Transverse colon (tissue), 4 donors: Measurements from ENCODE around the gene SASS6. TPM values are rescaled to one million over a fixed set of nuclear protein-coding genes. Genes with fewer than 3 reads are reported as not detected.

ENCODE experiments used
- DNase-seq: peaks from one replicate; pipeline ENCODE4 v3.0.0-alpha.2; 2019
- H3K27ac ChIP-seq, 4 donors: fragments of 200-600 bp; sonication (generic); 2 replicates each; pipeline ENCODE4 v1.5.1; 2016 to 2018; ENCODE audit warnings: inconsistent platforms in 4 of 4
- H3K27me3 ChIP-seq: fragments of 200-600 bp; sonication (generic); 2 replicates; pipeline ENCODE4 v1.5.1; 2017; ENCODE audit warnings: inconsistent platforms
- H3K36me3 ChIP-seq, 4 donors: fragments of 200-600 bp; sonication (generic); 2 replicates each; pipeline ENCODE4 v1.5.1; 2017 to 2019; ENCODE audit warnings: inconsistent platforms in 4 of 4
- H3K4me1 ChIP-seq, 4 donors: fragments of 200-600 bp; sonication (generic); 2 replicates each; pipeline ENCODE4 v1.5.1; 2017 to 2020; ENCODE audit warnings: inconsistent platforms in 4 of 4
- H3K4me3 ChIP-seq, 4 donors: fragments of 200-600 bp; sonication (generic); 1 replicate in 1 of 4; 2 replicates in 3 of 4; pipeline versions ENCODE4 v1.5.1 to v1.6.1; 2017 to 2019; ENCODE audit warnings: inconsistent platforms in 4 of 4
- H3K9me3 ChIP-seq, 2 donors: fragments of 200-600 bp; sonication (generic); 2 replicates each; pipeline ENCODE4 v1.5.1; 2017 to 2019; ENCODE audit warnings: inconsistent platforms in 2 of 2
- CTCF ChIP-seq, 5 experiments: fragments of 200-600 bp in 3 of 5; fragments of 450-650 bp in 2 of 5; sonication (generic) in 3 of 5; IDR thresholded peaks; 1 replicate in 2 of 5; 2 replicates in 3 of 5; pipeline ENCODE4 v1.5.1; 2016 to 2017; ENCODE audit warnings: antibody characterized with exemption in 5 of 5, inconsistent platforms in 3 of 5, mild to moderate bottlenecking in 2 of 5, moderate library complexity in 1 of 5
- EP300 ChIP-seq: sonication (generic); formaldehyde crosslinking; IDR thresholded peaks from one replicate; pipeline ENCODE4 v1.6.1; 2017; ENCODE audit warnings: antibody characterized with exemption, low read depth
- POLR2A ChIP-seq: fragments of 450-650 bp; IDR thresholded peaks from one replicate; pipeline ENCODE4 v1.6.1; 2016; ENCODE audit warnings: antibody characterized with exemption, mild to moderate bottlenecking, moderate library complexity
- POLR2AphosphoS5 ChIP-seq, 3 donors: sonication (generic); formaldehyde crosslinking; IDR thresholded peaks; one replicate each; pipeline ENCODE4 v1.6.1; 2016; ENCODE audit warnings: antibody characterized with exemption in 3 of 3
- WGBS, 2 donors: methylation state at CpG; one replicate each; pipeline ENCODE4 v1.1.5; 2018; ENCODE audit warnings: low coverage in 1 of 2; 5-methylcytosine and 5-hydroxymethylcytosine counted together
- in situ Hi-C, 4 donors: fragments of 200-750 bp; cut with MboI; loops; one replicate each; pipeline versions ENCODE4 v1.15.0 to v1.15.1; 2017; ENCODE audit warnings: low sequenced_read_pairs in 3 of 4, low pct_ligation_motif_present in 1 of 4, low pct_unique_long_range_greater_than_20kb in 1 of 4
- intact Hi-C: fragments of 100-400 bp; cut with DNase I; formaldehyde crosslinking; loops from one replicate; pipeline ENCODE4 v1.15.1; 2023; ENCODE audit warnings: low total_unique reads
- total RNA-seq, 4 donors: library from RNA; depleted of rRNA; stranded (reverse); fragments of >200 nt; gene quantifications; one replicate each; pipeline ENCODE4 v1.1.0, GENCODE V29; 2016

The SASS6 gene
- total RNA-seq, 4 donors from 2014 or later, result 1.2 to 2.4 (median 2.0) TPM

DNA sequence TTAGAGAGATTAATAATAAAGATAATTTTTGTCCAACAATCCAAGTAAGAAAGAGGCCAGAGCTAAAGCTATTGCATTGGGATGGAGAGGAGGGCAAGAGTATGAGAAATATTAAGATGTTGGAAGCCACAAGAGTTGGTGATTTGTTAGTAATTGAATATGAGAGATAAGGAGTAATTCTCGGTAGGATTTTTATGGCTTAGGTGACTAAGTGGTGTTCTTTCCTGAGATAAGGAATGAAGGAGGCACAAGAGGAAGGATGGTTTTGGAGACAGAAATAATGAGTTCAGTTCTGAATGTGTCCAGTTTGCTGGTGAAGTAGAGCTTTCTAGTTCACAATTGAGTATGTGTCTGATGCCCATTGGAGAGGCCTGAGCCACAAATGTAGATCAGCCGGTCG is 9.6 kb upstream of the SASS6 start:
- 83 to 84% methylated on average over 3 of the region's 3 CpGs for WGBS, 2 donors
- intact Hi-C loops (no loop called here), in situ Hi-C loops (loop anchor here in 1 of 4 donors (25.0 kb wide), 1 partner anchor 320 kb away; no protein-coding TSS in a partner anchor)
- Histone ChIP-seq H3K36me3 (peaks cover 0 to 86% (median 36%) of the 10 kb centered on the region in 4 donors), H3K27me3 (no peaks in the 10 kb centered on the region), H3K4me3 (no peak overlapping the region), H3K4me1 (no peaks in the 10 kb centered on the region), H3K27ac (no peak overlapping the region), H3K9me3 (no peaks in the 10 kb centered on the region)
- TF ChIP-seq CTCF (IDR thresholded peaks at IDR 0.05) (no peak), POLR2AphosphoS5 (IDR thresholded peaks at IDR 0.05) (no peak), EP300 (no peak), POLR2A (no peak)
- DNase-seq, result no peak

DNA sequence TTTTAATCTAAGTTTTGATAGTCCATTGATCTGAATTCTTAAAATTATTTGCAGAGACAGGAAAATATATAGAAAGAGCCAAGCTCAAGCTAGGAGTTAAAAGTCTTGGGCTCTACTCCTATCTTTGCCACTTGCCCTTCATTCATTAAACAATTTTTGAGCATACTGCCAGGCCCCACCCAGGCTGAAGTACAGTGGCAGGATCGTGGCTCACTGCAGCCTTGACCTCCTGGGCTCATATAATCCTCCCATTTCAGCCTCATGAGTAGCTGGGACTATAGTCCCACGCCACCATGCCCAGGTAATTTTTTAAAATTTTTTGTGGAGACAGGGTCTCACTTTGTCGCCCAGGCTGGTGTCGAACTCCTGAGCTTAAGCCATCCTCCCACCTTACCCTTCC is 8.5 kb upstream of the SASS6 start:
- TF ChIP-seq EP300 (no peak), CTCF (IDR thresholded peaks at IDR 0.05) (no peak), POLR2A (no peak), POLR2AphosphoS5 (IDR thresholded peaks at IDR 0.05) (no peak)
- WGBS, 2 donors, result 92 to 100% methylated on average over 2 to 4 of the region's 4 CpGs
- Histone ChIP-seq H3K9me3 (no peaks in the 10 kb centered on the region), H3K27ac (no peak overlapping the region), H3K27me3 (no peaks in the 10 kb centered on the region), H3K4me3 (no peak overlapping the region), H3K36me3 (peaks cover 0 to 82% (median 34%) of the 10 kb centered on the region in 4 donors), H3K4me1 (no peaks in the 10 kb centered on the region)
- no peak for DNase-seq
- in situ Hi-C loops (loop anchor here in 1 of 4 donors (25.0 kb wide), 1 partner anchor 321 kb away; no protein-coding TSS in a partner anchor), intact Hi-C loops (no loop called here)

DNA sequence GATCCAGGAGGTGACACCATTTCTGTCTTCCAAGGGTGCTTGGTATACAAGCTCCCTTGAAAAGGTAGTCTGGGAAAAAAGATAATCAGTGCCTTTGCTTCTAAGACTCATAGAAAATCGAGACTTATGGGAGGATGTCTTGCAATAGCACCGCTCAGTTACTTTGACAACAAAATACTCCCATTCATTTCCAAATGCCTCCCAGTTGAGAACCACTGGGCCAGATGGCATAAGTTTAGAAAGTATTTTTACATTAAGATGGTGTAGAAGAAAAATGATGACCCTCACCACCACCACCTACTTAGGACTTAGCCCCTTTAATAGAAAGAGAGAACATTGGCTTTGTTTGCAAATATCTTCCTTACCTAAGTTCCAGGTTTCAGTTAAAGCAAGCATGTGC is 4.9 kb upstream of the SASS6 start:
- H3K27ac ChIP-seq, result no peak overlapping the region
- no peak for TF ChIP-seq CTCF (IDR thresholded peaks at IDR 0.05)
- TF ChIP-seq POLR2A, result no peak
- no peak for TF ChIP-seq POLR2AphosphoS5 (IDR thresholded peaks at IDR 0.05)
- no peak for TF ChIP-seq EP300
- no peak overlapping the region for H3K4me3 ChIP-seq
- 93 to 95% methylated on average over 2 of the region's 2 CpGs for WGBS, 2 donors
- H3K27me3 ChIP-seq, result no peaks in the 10 kb centered on the region
- no peaks in the 10 kb centered on the region for H3K9me3 ChIP-seq
- peaks cover 6 to 12% (median 9%) of the 10 kb centered on the region in 4 donors for H3K4me1 ChIP-seq
- H3K36me3 ChIP-seq, result peaks cover 0 to 52% (median 21%) of the 10 kb centered on the region in 4 donors
- intact Hi-C loops (no loop called here), in situ Hi-C loops (loop anchor here in 1 of 4 donors (25.0 kb wide), 1 partner anchor 325 kb away; no protein-coding TSS in a partner anchor)
- no peak for DNase-seq

GRCh38 chr1:100134872-100135271 is 2.1 kb upstream of the SASS6 start:
- 71 to 83% methylated on average over 3 of the region's 3 CpGs for WGBS, 2 donors
- intact Hi-C loops, result loop anchor here (5.0 kb wide), 1 partner anchor 132 kb away; the partner anchor contains the start of gene RTCA
- no peak for DNase-seq
- peaks cover 0 to 29% (median 11%) of the 10 kb centered on the region in 4 donors for H3K36me3 ChIP-seq
- H3K4me3 ChIP-seq, result no peak overlapping the region
- no peaks in the 10 kb centered on the region for H3K9me3 ChIP-seq
- no peak overlapping the region for H3K27ac ChIP-seq
- H3K4me1 ChIP-seq, result peaks cover 15 to 20% (median 16%) of the 10 kb centered on the region in 4 donors
- no peaks in the 10 kb centered on the region for H3K27me3 ChIP-seq
- TF ChIP-seq CTCF (IDR thresholded peaks at IDR 0.05) (no peak), POLR2AphosphoS5 (IDR thresholded peaks at IDR 0.05) (no peak), POLR2A (no peak), EP300 (no peak)
- in situ Hi-C loops, result loop anchor here in 1 of 4 donors (25.0 kb wide), 1 partner anchor 327 kb away; no protein-coding TSS in a partner anchor
